Endodermal cell (in vitro differentiated cells): ENCODE results near the gene ELAPOR1. TPM values are rescaled to one million over a fixed set of nuclear protein-coding genes. Genes with fewer than 3 reads are reported as not detected.

Experiments used
- DNase-seq: peaks from one replicate; pipeline ENCODE4 v3.0.0-alpha.2; 2017
- H3K27ac ChIP-seq: 2 replicates; pipeline ENCODE4 v1.5.1; 2013; ENCODE audit warnings: mild to moderate bottlenecking, low read depth, low read length, moderate library complexity
- H3K27me3 ChIP-seq: 2 replicates; pipeline ENCODE4 v1.6.1; 2013; ENCODE audit warnings: mild to moderate bottlenecking, low read length, moderate library complexity; ENCODE audit not compliant: insufficient read depth, control insufficient read depth, poor library complexity, severe bottlenecking
- H3K36me3 ChIP-seq: 2 replicates; pipeline ENCODE4 v1.7.0; 2013; ENCODE audit warnings: mild to moderate bottlenecking, low read length, moderate library complexity; ENCODE audit not compliant: control insufficient read depth, insufficient read depth
- H3K4me1 ChIP-seq: one replicate; pipeline ENCODE4 v1.7.0; 2013; ENCODE audit warnings: low read length; ENCODE audit not compliant: control insufficient read depth, insufficient read depth
- H3K4me3 ChIP-seq: 2 replicates; pipeline ENCODE4 v1.5.1; 2013; ENCODE audit warnings: mild to moderate bottlenecking, low read length, moderate library complexity
- H3K9ac ChIP-seq: 2 replicates; pipeline ENCODE4 v1.6.1; 2013; ENCODE audit warnings: mild to moderate bottlenecking, low read length, moderate library complexity; ENCODE audit not compliant: poor library complexity, severe bottlenecking; ENCODE audit errors: extremely low read depth
- H3K9me3 ChIP-seq: 2 replicates; pipeline ENCODE4 v1.6.1; 2013; ENCODE audit warnings: mild to moderate bottlenecking, low read length, moderate library complexity; ENCODE audit not compliant: control insufficient read depth
- H3K27ac Mint-ChIP-seq: 2 replicates; pipeline ENCODE4 v1.8.0; 2020; ENCODE audit warnings: mixed read lengths
- H3K27me3 Mint-ChIP-seq: 2 replicates; pipeline ENCODE4 v1.8.0; 2021; ENCODE audit warnings: mild to moderate bottlenecking, mixed read lengths; ENCODE audit not compliant: insufficient read depth
- H3K36me3 Mint-ChIP-seq: 2 replicates; pipeline ENCODE4 v1.8.0; 2020; ENCODE audit warnings: low read depth, mixed read lengths
- H3K4me1 Mint-ChIP-seq: 2 replicates; pipeline ENCODE4 v1.8.0; 2020; ENCODE audit warnings: mixed read lengths
- H3K4me3 Mint-ChIP-seq: 2 replicates; pipeline ENCODE4 v1.8.0; 2020; ENCODE audit warnings: mild to moderate bottlenecking, moderate library complexity, mixed read lengths
- H3K9me3 Mint-ChIP-seq: 2 replicates; pipeline ENCODE4 v1.8.0; 2020; ENCODE audit warnings: mild to moderate bottlenecking, mixed read lengths
- CTCF ChIP-seq: fragments of 200-600 bp; sonication (generic); conservative IDR thresholded peaks from 2 replicates; pipeline ENCODE4 v1.5.0; 2021; ENCODE audit warnings: antibody characterized with exemption, mild to moderate bottlenecking
- WGBS, 2 experiments: methylation state at CpG; one replicate each; pipeline versions ENCODE4 v1.1.5 to v1.1.7; 2013; ENCODE audit warnings: missing lambda C conversion rate in 2 of 2, mixed read lengths in 1 of 2; ENCODE audit not compliant: insufficient coverage in 1 of 2, insufficient read length in 1 of 2; 5-methylcytosine and 5-hydroxymethylcytosine counted together
- total RNA-seq, 2 donors: library from RNA; stranded (reverse); fragmentation: NEBNext Ultra II Directional in 1 of 2; extraction: Animal tissue kit (Norgen Biotek cat#: 25700) in 1 of 2; gene quantifications; 2 replicates in 1 of 2; 3 replicates in 1 of 2; pipeline ENCODE4 v1.2.1, GENCODE V29; 2021

The ELAPOR1 gene
- total RNA-seq, 2 donors from 2014 or later = 0.48 to 0.89 TPM

GRCh38 chr1:109116286-109116685 is 2.4 kb downstream of the ELAPOR1 start:
- Mint-ChIP-seq H3K9me3 (no peaks in the 10 kb centered on the region), H3K27ac (no peak overlapping the region), H3K4me1 (peaks cover 2% of the 10 kb centered on the region), H3K36me3 (no peaks in the 10 kb centered on the region), H3K4me3 (no peak overlapping the region), H3K27me3 (peaks cover 61% of the 10 kb centered on the region)
- peaks cover 4% of the 10 kb centered on the region for H3K4me1 ChIP-seq
- no peak overlapping the region for H3K4me3 ChIP-seq
- no peak overlapping the region for H3K9ac ChIP-seq
- H3K9me3 ChIP-seq = no peaks in the 10 kb centered on the region
- H3K27me3 ChIP-seq = peaks cover 56% of the 10 kb centered on the region
- no peaks in the 10 kb centered on the region for H3K36me3 ChIP-seq
- no peak for TF ChIP-seq CTCF
- DNase-seq = no peak
- no peak overlapping the region for H3K27ac ChIP-seq
- 88% methylated on average over 1 of the region's 1 CpG; no CpG with 5 or more reads in 1 of the 2 experiments for WGBS, 2 experiments

GRCh38 chr1:109118089-109118488 is 4.2 kb downstream of the ELAPOR1 start:
- Mint-ChIP-seq H3K4me3 (no peak overlapping the region), H3K27me3 (peaks cover 44% of the 10 kb centered on the region), H3K27ac (no peak overlapping the region), H3K9me3 (no peaks in the 10 kb centered on the region), H3K4me1 (peaks cover 2% of the 10 kb centered on the region), H3K36me3 (no peaks in the 10 kb centered on the region)
- no peak for DNase-seq
- H3K4me3 ChIP-seq = no peak overlapping the region
- no peak overlapping the region for H3K27ac ChIP-seq
- TF ChIP-seq CTCF = no peak
- peaks cover 43% of the 10 kb centered on the region for H3K27me3 ChIP-seq
- H3K4me1 ChIP-seq = peaks cover 4% of the 10 kb centered on the region
- H3K9me3 ChIP-seq = no peaks in the 10 kb centered on the region
- 94 to 97% methylated on average over 3 of the region's 3 CpGs for WGBS, 2 experiments
- no peak overlapping the region for H3K9ac ChIP-seq
- no peaks in the 10 kb centered on the region for H3K36me3 ChIP-seq

- Histone ChIP-seq H3K27me3 (peaks cover 21% of the 10 kb centered on the region), H3K9ac (no peak overlapping the region), H3K4me1 (no peaks in the 10 kb centered on the region), H3K9me3 (no peaks in the 10 kb centered on the region), H3K4me3 (no peak overlapping the region), H3K36me3 (no peaks in the 10 kb centered on the region), H3K27ac (no peak overlapping the region)
- 92 to 95% methylated on average over 4 of the region's 5 CpGs for WGBS, 2 experiments
- no peak overlapping the region for H3K4me3 Mint-ChIP-seq
- H3K27ac Mint-ChIP-seq = no peak overlapping the region
- no peak for DNase-seq
- H3K27me3 Mint-ChIP-seq = peaks cover 22% of the 10 kb centered on the region
- peaks cover 2% of the 10 kb centered on the region for H3K4me1 Mint-ChIP-seq
- H3K9me3 Mint-ChIP-seq = no peaks in the 10 kb centered on the region
- no peak for TF ChIP-seq CTCF
- no peaks in the 10 kb centered on the region for H3K36me3 Mint-ChIP-seq
Observed at GRCh38 chr1:109120356-109120755, 6.4 kb downstream of the ELAPOR1 start.
